GM10266 (cell line): Measurements from ENCODE around the gene KCNMA1.

ENCODE experiments used
- DNase-seq: peaks from one replicate; pipeline ENCODE4 v3.0.0; 2012; ENCODE audit errors: extremely low spot score
- CTCF ChIP-seq: IDR thresholded peaks from 2 replicates; pipeline ENCODE4 v1.5.1; 2012; ENCODE audit warnings: mild to moderate bottlenecking, low read depth; ENCODE audit not compliant: control insufficient read depth, insufficient read depth; ENCODE audit errors: missing control alignments

Gene KCNMA1

GRCh38 chr10:77486517-77486916 lies 151.1 kb downstream of the KCNMA1 start:
- DNase-seq = no peak
- no peak for TF ChIP-seq CTCF

- DNase-seq = no peak
- no peak for TF ChIP-seq CTCF
Measured at GRCh38 chr10:77485847-77486246, 151.8 kb downstream of the KCNMA1 start.

GRCh38 chr10:77482072-77482471 lies 155.5 kb downstream of the KCNMA1 start:
- DNase-seq = no peak
- no peak for TF ChIP-seq CTCF

GRCh38 chr10:77479586-77479985 lies 158.0 kb downstream of the KCNMA1 start:
- no peak for TF ChIP-seq CTCF
- no peak for DNase-seq

- no peak for TF ChIP-seq CTCF
- no peak for DNase-seq
Measured at GRCh38 chr10:77478962-77479359, 158.6 kb downstream of the KCNMA1 start.

- no peak for DNase-seq
- no peak for TF ChIP-seq CTCF
Measured at GRCh38 chr10:77478247-77478961, 159.2 kb downstream of the KCNMA1 start.

GRCh38 chr10:77475522-77475921 lies 162.1 kb downstream of the KCNMA1 start:
- TF ChIP-seq CTCF = no peak

More at GRCh38 chr10:77475522-77475921, 162.1 kb downstream of the KCNMA1 start:
- no peak for DNase-seq
